Activated CD4-positive, alpha-beta memory T cell treated with anti-CD3 and anti-CD28 coated beads, Interleukin-2, amount 10 ng/mL, durations not matched to agents 7 days and 5 days (primary cell): ENCODE measurements around the gene CIB2. TPM values are rescaled to one million over a fixed set of nuclear protein-coding genes. Genes with fewer than 3 reads are reported as not detected.
"Not testable (repeated sequence)": the region's sequence is repeated elsewhere in the genome, so short reads cannot be mapped to it uniquely, and the experiment has no call there.

Experiments
- CTCF ChIA-PET: fragments of 350-600 bp; sonication (Branson Sonifier 250); formaldehyde crosslinking; loops from one replicate; lab custom pipeline; 2021; ENCODE audit warnings: antibody characterized with exemption, inconsistent platforms; lab: Charles Lee
- POLR2A ChIA-PET: fragments of 350-600 bp; sonication (Branson Sonifier 250); formaldehyde crosslinking; loops from one replicate; lab custom pipeline; 2021; ENCODE audit warnings: antibody characterized with exemption; lab: Charles Lee
- DNase-seq: peaks from one replicate; pipeline ENCODE4 v3.0.0-alpha.2; 2020
- H3K27ac Mint-ChIP-seq: one replicate; pipeline ENCODE4 v1.8.0; 2021; ENCODE audit warnings: mild to moderate bottlenecking, mixed read lengths
- H3K27me3 Mint-ChIP-seq: one replicate; pipeline ENCODE4 v1.8.0; 2021; ENCODE audit warnings: mixed read lengths
- H3K36me3 Mint-ChIP-seq: one replicate; pipeline ENCODE4 v1.8.0; 2021; ENCODE audit warnings: low read depth, mixed read lengths
- H3K4me1 Mint-ChIP-seq: one replicate; pipeline ENCODE4 v1.8.0; 2021; ENCODE audit warnings: mixed read lengths
- H3K4me3 Mint-ChIP-seq: one replicate; pipeline ENCODE4 v1.8.0; 2021; ENCODE audit warnings: mild to moderate bottlenecking, mixed read lengths
- H3K9me3 Mint-ChIP-seq: one replicate; pipeline ENCODE4 v1.8.0; 2021; ENCODE audit warnings: mixed read lengths
- total RNA-seq, 2 experiments: library from RNA; stranded (reverse); gene quantifications; one replicate each; pipeline ENCODE4 v1.2.3, GENCODE V29; 2021

Gene CIB2
- total RNA-seq, 2 experiments from 2014 or later: 0.91 to 1.1 TPM

GRCh38 chr15:78164010-78164409 is 32.8 kb upstream of the CIB2 start:
- CTCF ChIA-PET: no interaction called here
- peaks cover 28% of the 10 kb centered on the region for H3K4me1 Mint-ChIP-seq
- H3K27ac Mint-ChIP-seq: no peak overlapping the region
- H3K27me3 Mint-ChIP-seq: no peaks in the 10 kb centered on the region
- H3K36me3 Mint-ChIP-seq: peaks cover 71% of the 10 kb centered on the region
- DNase-seq: no peak
- POLR2A ChIA-PET: no interaction called here
- no peaks in the 10 kb centered on the region for H3K9me3 Mint-ChIP-seq
- no peak overlapping the region for H3K4me3 Mint-ChIP-seq

GRCh38 chr15:78162038-78162437 is 30.8 kb upstream of the CIB2 start:
- ChIA-PET CTCF (interaction anchor here (2.2 kb wide), 1 partner anchor 33 kb away, joined by 12 read pairs; no protein-coding TSS in a partner anchor), POLR2A (interaction anchor here (0.6 to 2.4 kb wide), 2 partner anchors 12 to 43 kb away, joined by 3 to 10 read pairs; partner anchors contain the start of gene IDH3A)
- no peaks in the 10 kb centered on the region for H3K9me3 Mint-ChIP-seq
- DNase-seq: peak; percentile 46
- no peaks in the 10 kb centered on the region for H3K27me3 Mint-ChIP-seq
- H3K27ac Mint-ChIP-seq: peak overlapping the region; percentile 58
- H3K36me3 Mint-ChIP-seq: peaks cover 63% of the 10 kb centered on the region
- peaks cover 18% of the 10 kb centered on the region for H3K4me1 Mint-ChIP-seq
- no peak overlapping the region for H3K4me3 Mint-ChIP-seq

- no peak overlapping the region for H3K27ac Mint-ChIP-seq
These were observed 28.1 kb upstream of the CIB2 start for GRCh38 chr15:78159395-78159794.

GRCh38 chr15:78157203-78157602 is 26.0 kb upstream of the CIB2 start:
- Mint-ChIP-seq H3K27me3 (no peaks in the 10 kb centered on the region), H3K9me3 (no peaks in the 10 kb centered on the region), H3K36me3 (peaks cover 56% of the 10 kb centered on the region), H3K4me1 (peaks cover 23% of the 10 kb centered on the region), H3K4me3 (no peak overlapping the region), H3K27ac (no peak overlapping the region)
- ChIA-PET POLR2A (no interaction called here), CTCF (no interaction called here)
- no peak for DNase-seq

More at GRCh38 chr15:78159395-78159794, 28.1 kb upstream of the CIB2 start:
- POLR2A ChIA-PET: interaction anchor here (0.6 kb wide), 1 partner anchor 28 kb away, joined by 5 read pairs; no protein-coding TSS in a partner anchor
- peaks cover 13% of the 10 kb centered on the region for H3K4me1 Mint-ChIP-seq
- H3K4me3 Mint-ChIP-seq: no peak overlapping the region
- no peaks in the 10 kb centered on the region for H3K9me3 Mint-ChIP-seq
- H3K36me3 Mint-ChIP-seq: peaks cover 61% of the 10 kb centered on the region
- CTCF ChIA-PET: no interaction called here
- H3K27me3 Mint-ChIP-seq: no peaks in the 10 kb centered on the region
- DNase-seq: no peak

- ChIA-PET CTCF (interaction anchor here (1.1 kb wide), 1 partner anchor 44 kb away, joined by 3 read pairs; no protein-coding TSS in a partner anchor), POLR2A (no interaction called here)
- H3K27ac Mint-ChIP-seq: no peak overlapping the region
- H3K9me3 Mint-ChIP-seq: no peaks in the 10 kb centered on the region
- no peaks in the 10 kb centered on the region for H3K27me3 Mint-ChIP-seq
- peaks cover 18% of the 10 kb centered on the region for H3K4me1 Mint-ChIP-seq
- peaks cover 51% of the 10 kb centered on the region for H3K36me3 Mint-ChIP-seq
- no peak overlapping the region for H3K4me3 Mint-ChIP-seq
- no peak for DNase-seq
These were observed 25.4 kb upstream of the CIB2 start for GRCh38 chr15:78156653-78157052.

- ChIA-PET POLR2A (no interaction called here), CTCF (interaction anchor here (1.1 to 1.3 kb wide), 2 partner anchors 21 to 43 kb away, joined by 3 to 4 read pairs; no protein-coding TSS in a partner anchor)
- peaks cover 26% of the 10 kb centered on the region for H3K4me1 Mint-ChIP-seq
- no peaks in the 10 kb centered on the region for H3K9me3 Mint-ChIP-seq
- H3K27ac Mint-ChIP-seq: no peak overlapping the region
- DNase-seq: no peak
- H3K36me3 Mint-ChIP-seq: peaks cover 52% of the 10 kb centered on the region
- H3K27me3 Mint-ChIP-seq: no peaks in the 10 kb centered on the region
- H3K4me3 Mint-ChIP-seq: no peak overlapping the region
These were observed 24.2 kb upstream of the CIB2 start for GRCh38 chr15:78155355-78155939.

GRCh38 chr15:78154955-78155354 is 23.7 kb upstream of the CIB2 start:
- Mint-ChIP-seq H3K4me1 (peaks cover 31% of the 10 kb centered on the region), H3K36me3 (peaks cover 51% of the 10 kb centered on the region), H3K4me3 (no peak overlapping the region), H3K27me3 (no peaks in the 10 kb centered on the region), H3K9me3 (no peaks in the 10 kb centered on the region), H3K27ac (no peak overlapping the region)
- CTCF ChIA-PET: interaction anchor here (1.3 kb wide), 1 partner anchor 21 kb away, joined by 4 read pairs; no protein-coding TSS in a partner anchor
- no peak for DNase-seq
- POLR2A ChIA-PET: no interaction called here

GRCh38 chr15:78151075-78151474 is 19.8 kb upstream of the CIB2 start:
- H3K36me3 Mint-ChIP-seq: peaks cover 30% of the 10 kb centered on the region
- POLR2A ChIA-PET: interaction anchor here (0.7 to 4.2 kb wide), 4 partner anchors 10 to 149 kb away, joined by 3 to 29 read pairs (median 9); partner anchors contain the start of gene SKIC8
- not testable (repeated sequence) for DNase-seq, H3K9me3 Mint-ChIP-seq, H3K27me3 Mint-ChIP-seq, H3K27ac Mint-ChIP-seq
- CTCF ChIA-PET: interaction anchor here (0.7 to 2.1 kb wide), 3 partner anchors 10 to 43 kb away, joined by 5 to 7 read pairs (median 7); partner anchors contain the start of gene CIB2
- H3K4me3 Mint-ChIP-seq: peak overlapping the region; percentile 86
- H3K4me1 Mint-ChIP-seq: peaks cover 42% of the 10 kb centered on the region

- Mint-ChIP-seq H3K9me3 (no peaks in the 10 kb centered on the region), H3K27ac (peak overlapping the region; percentile 54), H3K4me3 (peak overlapping the region; percentile 86), H3K27me3 (no peaks in the 10 kb centered on the region), H3K36me3 (peaks cover 21% of the 10 kb centered on the region), H3K4me1 (peaks cover 42% of the 10 kb centered on the region)
- ChIA-PET POLR2A (interaction anchor here (0.7 to 4.2 kb wide), 12 partner anchors 9 to 288 kb away, joined by 3 to 32 read pairs (median 6); partner anchors contain the start of genes CIB2, DNAJA4, IREB2 and SKIC8), CTCF (interaction anchor here (0.6 to 2.1 kb wide), 4 partner anchors 9 to 42 kb away, joined by 3 to 7 read pairs (median 6); partner anchors contain the start of gene CIB2)
- no peak for DNase-seq
These were observed 18.8 kb upstream of the CIB2 start for GRCh38 chr15:78149805-78150751.

GRCh38 chr15:78149068-78149804 is 18.0 kb upstream of the CIB2 start, which contains the start of gene IDH3A:
Gene IDH3A (plus strand): TSS chr15:78149362. CDS start chr15:78149404, 42 bp downstream.
- H3K4me1 Mint-ChIP-seq: peaks cover 41% of the 10 kb centered on the region
- peaks cover 20% of the 10 kb centered on the region for H3K36me3 Mint-ChIP-seq
- peak within 1 kb of the TSS; percentile 86 for H3K4me3 Mint-ChIP-seq
- peak; percentile 99 for DNase-seq
- no peaks in the 10 kb centered on the region for H3K9me3 Mint-ChIP-seq
- POLR2A ChIA-PET: interaction anchor here (0.6 to 4.2 kb wide), 16 partner anchors 9 to 741 kb away, joined by 3 to 32 read pairs (median 4); partner anchors contain the start of genes CIB2, DNAJA4 and IREB2
- H3K27me3 Mint-ChIP-seq: no peaks in the 10 kb centered on the region
- CTCF ChIA-PET: interaction anchor here (0.6 to 3.6 kb wide), 8 partner anchors 10 to 46 kb away, joined by 3 to 13 read pairs (median 4); partner anchors contain the start of gene CIB2
- peak within 1 kb of the TSS; percentile 79 for H3K27ac Mint-ChIP-seq

GRCh38 chr15:78148392-78149067 is 17.3 kb upstream of the CIB2 start:
- H3K4me1 Mint-ChIP-seq: peaks cover 41% of the 10 kb centered on the region
- ChIA-PET CTCF (interaction anchor here (0.7 to 3.6 kb wide), 9 partner anchors 9 to 238 kb away, joined by 3 to 13 read pairs (median 5); partner anchors contain the start of gene CIB2), POLR2A (interaction anchor here (0.6 to 4.2 kb wide), 15 partner anchors 9 to 742 kb away, joined by 3 to 32 read pairs (median 5); partner anchors contain the start of genes CIB2 and DNAJA4)
- H3K9me3 Mint-ChIP-seq: no peaks in the 10 kb centered on the region
- DNase-seq: no peak
- no peaks in the 10 kb centered on the region for H3K27me3 Mint-ChIP-seq
- H3K4me3 Mint-ChIP-seq: peak overlapping the region; percentile 86
- H3K27ac Mint-ChIP-seq: peak overlapping the region; percentile 79
- H3K36me3 Mint-ChIP-seq: peaks cover 20% of the 10 kb centered on the region
